ENCODE data around the gene SLC9A9. TPM values are rescaled to one million over a fixed set of nuclear protein-coding genes. Genes with fewer than 3 reads are reported as not detected.

Gene SLC9A9
- total and polyA plus RNA-seq, 2 of the 8 experiments (the other 6 are each of a cell fraction or from before 2014, with no cell fraction given) = 0.48 to 1.1 TPM

GRCh38 chr3:143265501-143266070 is 582.7 kb downstream of the SLC9A9 start:
- Histone ChIP-seq H3K27ac (ENCODE audit: low read depth, low read length) (no peak overlapping the region), H4K20me1 (replicated peaks in 1 of 2; ENCODE audit: control insufficient read depth in 1 of 2, insufficient read depth in 2 of 2, low read length in 2 of 2) (no peaks in the 10 kb centered on the region), H3K4me2 (ENCODE audit: insufficient read depth in 1 of 2, low read depth in 2 of 2, low read length in 2 of 2) (no peak overlapping the region), H3K27me3 (replicated peaks in 1 of 4; ENCODE audit: control insufficient read depth in 3 of 4, extremely low read depth in 1 of 4, insufficient read depth in 3 of 4, low read length in 3 of 4) (no peaks in the 10 kb centered on the region), H2BK15ac (ENCODE audit: low read length) (no peak overlapping the region; the same call in 1 of the 2 replicates), H3K4ac (replicated peaks; ENCODE audit: insufficient read length, low read depth, low read length) (no peak overlapping the region), H3K36me3 (ENCODE audit: control insufficient read depth in 2 of 4, insufficient read depth in 4 of 4, low read length in 3 of 4) (no peaks in the 10 kb centered on the region), H2BK5ac (ENCODE audit: low read depth, low read length) (no peak overlapping the region), H4K8ac (ENCODE audit: extremely low read depth, insufficient read depth, low read length) (no peak overlapping the region), H3K9ac (replicated peaks in 1 of 4; ENCODE audit: extremely low read depth in 1 of 4, low read depth in 3 of 4, low read length in 3 of 4) (no peak overlapping the region), H2AK5ac (ENCODE audit: low read depth, low read length) (no peak overlapping the region), H4K5ac (ENCODE audit: insufficient read length, low read depth, low read length) (no peak overlapping the region), H3K4me3 (ENCODE audit: extremely low read depth in 1 of 4, insufficient read depth in 2 of 4, low read depth in 3 of 4, low read length in 4 of 4) (no peak overlapping the region), H3K14ac (ENCODE audit: insufficient read length) (no peak overlapping the region), H3K4me1 (replicated peaks in 1 of 4; ENCODE audit: control insufficient read depth in 3 of 4, insufficient read depth in 4 of 4, low read length in 3 of 4) (no peaks in the 10 kb centered on the region), H3K23ac (ENCODE audit: insufficient read length) (no peak overlapping the region), H4K91ac (replicated peaks; ENCODE audit: insufficient read length, low read length) (no peak overlapping the region), H2AFZ (ENCODE audit: low read length) (no peak overlapping the region), H2BK20ac (ENCODE audit: low read length) (no peak overlapping the region), H2BK120ac (replicated peaks; ENCODE audit: low read depth, low read length) (no peak overlapping the region), H2BK12ac (ENCODE audit: low read depth, low read length) (no peak overlapping the region), H3K79me1 (ENCODE audit: low read depth, low read length) (no peaks in the 10 kb centered on the region), H3K23me2 (ENCODE audit: low read depth, low read length) (no peaks in the 10 kb centered on the region), H3K56ac (replicated peaks; ENCODE audit: insufficient read length, low read depth, low read length) (no peak overlapping the region), H3K79me2 (ENCODE audit: control insufficient read depth in 1 of 2, insufficient read depth in 2 of 2, low read length in 2 of 2) (no peaks in the 10 kb centered on the region), H3K9me3 (ENCODE audit: insufficient read depth in 2 of 2, low read depth in 1 of 2, low read length in 1 of 2) (no peaks in the 10 kb centered on the region), H3K18ac (ENCODE audit: extremely low read depth, low read length) (no peak overlapping the region)
- ChIA-PET POLR2A (ENCODE audit: partially characterized antibody) (interaction anchor here (0.7 kb wide), 1 partner anchor 26 kb away, joined by 3 read pairs; no protein-coding TSS in a partner anchor), CTCF (ENCODE audit: partially characterized antibody) (interaction anchor here (0.6 to 1.0 kb wide), 5 partner anchors 9 to 383 kb away, joined by 3 to 4 read pairs (median 3); no protein-coding TSS in a partner anchor)
- DNase-seq (ENCODE audit: low read depth in 1 of 2, low spot score in 2 of 2) (no peak), FAIRE-seq (no peak)
- 90% methylated on average over 7 of the region's 7 CpGs; no CpG with 5 or more reads in 1 of the 2 experiments for WGBS, 2 experiments (ENCODE audit: extremely low coverage in 1 of 2, insufficient coverage in 1 of 2, insufficient read length in 1 of 2, insufficient replicate concordance in 2 of 2, low coverage in 1 of 2, low lambda C conversion rate in 2 of 2, missing lambda C conversion rate in 1 of 2)
- TF ChIP-seq SUZ12 (IDR thresholded peaks at IDR 0.05; ENCODE audit: low read length) (no peak), ASH2L (IDR thresholded peaks at IDR 0.05; ENCODE audit: low read length) (no peak), MAFK (IDR thresholded peaks at IDR 0.05; ENCODE audit: low read depth, low read length) (no peak), TAF1 (IDR thresholded peaks at IDR 0.05; ENCODE audit: low read depth, low read length) (no peak), CHD2 (IDR thresholded peaks at IDR 0.05; ENCODE audit: low read length) (no peak), CTBP2 (IDR thresholded peaks at IDR 0.05; ENCODE audit: borderline replicate concordance, insufficient read depth, insufficient read length, low read length) (no peak), CBX5 (IDR thresholded peaks at IDR 0.05; ENCODE audit: low read depth, low read length) (no peak), NANOG (IDR thresholded peaks at IDR 0.05; ENCODE audit: insufficient read depth, low read depth, low read length, poor library complexity, severe bottlenecking) (no peak), SIX5 (IDR thresholded peaks at IDR 0.05; ENCODE audit: low read depth, low read length) (no peak), EP300 (IDR thresholded peaks at IDR 0.05; ENCODE audit: borderline replicate concordance in 1 of 2, low read depth in 2 of 2, low read length in 2 of 2) (no peak), NRF1 (IDR thresholded peaks at IDR 0.05; ENCODE audit: low read depth, low read length) (no peak), SIN3A (conservative IDR thresholded peaks at IDR 0.05 in 1 of 2, IDR thresholded peaks at IDR 0.05 in 1 of 2; ENCODE audit: low read depth in 1 of 2, low read length in 2 of 2) (no peak), GABPA (IDR thresholded peaks at IDR 0.05; ENCODE audit: borderline replicate concordance, insufficient read depth, low read length) (no peak)
